Stimulated activated CD4-positive, alpha-beta T cell treated with anti-CD3 and anti-CD28 coated beads, Interleukin-2, amount 100 ng/mL, for 48 hours (primary cell): ENCODE data around the gene VSTM4.

Experiments
- DNase-seq, 2 donors: peaks; one replicate each; pipeline ENCODE4 v3.0.0-alpha.2; 2020

VSTM4 gene

GRCh38 chr10:49068209-49068608 is 47.1 kb downstream of the VSTM4 start:
- no peak for DNase-seq

- no peak for DNase-seq
Measured at GRCh38 chr10:49066944-49067730, 48.2 kb downstream of the VSTM4 start.

- no peak for DNase-seq
Measured at GRCh38 chr10:49062229-49062628, 53.1 kb downstream of the VSTM4 start.

GRCh38 chr10:49061667-49062066 is 53.7 kb downstream of the VSTM4 start:
- no peak for DNase-seq

- no peak for DNase-seq
Measured at GRCh38 chr10:49058463-49059255, 56.7 kb downstream of the VSTM4 start.

- DNase-seq: no peak
Measured at GRCh38 chr10:49057231-49057880, 58.0 kb downstream of the VSTM4 start.

GRCh38 chr10:49056356-49056755 is 59.0 kb downstream of the VSTM4 start:
- DNase-seq: no peak

- no peak for DNase-seq
Measured at GRCh38 chr10:49055221-49055849, 60.0 kb downstream of the VSTM4 start.

GRCh38 chr10:49054753-49055152 is 60.6 kb downstream of the VSTM4 start:
- DNase-seq: no peak

- DNase-seq: no peak
Measured at GRCh38 chr10:49053998-49054692, 61.2 kb downstream of the VSTM4 start.

GRCh38 chr10:49053053-49053997 is 62.0 kb downstream of the VSTM4 start:
- no peak for DNase-seq

GRCh38 chr10:49052069-49052468 is 63.3 kb downstream of the VSTM4 start:
- DNase-seq: no peak

GRCh38 chr10:49050906-49051305 is 64.4 kb downstream of the VSTM4 start:
- no peak for DNase-seq

- no peak for DNase-seq
Measured at GRCh38 chr10:49050366-49050765, 65.0 kb downstream of the VSTM4 start.

GRCh38 chr10:49049660-49050059 is 65.7 kb downstream of the VSTM4 start:
- DNase-seq: no peak

- no peak for DNase-seq
Measured at GRCh38 chr10:49047128-49047639, 68.1 kb downstream of the VSTM4 start.

GRCh38 chr10:49044293-49045193 is 70.8 kb downstream of the VSTM4 start:
- DNase-seq: no peak

GRCh38 chr10:49040601-49041000 is 74.7 kb downstream of the VSTM4 start:
- no peak for DNase-seq

GRCh38 chr10:49039409-49039808 is 75.9 kb downstream of the VSTM4 start:
- no peak for DNase-seq

GRCh38 chr10:49038711-49039110 is 76.6 kb downstream of the VSTM4 start:
- no peak for DNase-seq
